ENCODE results near the gene PEX11A.

The PEX11A gene

DNA sequence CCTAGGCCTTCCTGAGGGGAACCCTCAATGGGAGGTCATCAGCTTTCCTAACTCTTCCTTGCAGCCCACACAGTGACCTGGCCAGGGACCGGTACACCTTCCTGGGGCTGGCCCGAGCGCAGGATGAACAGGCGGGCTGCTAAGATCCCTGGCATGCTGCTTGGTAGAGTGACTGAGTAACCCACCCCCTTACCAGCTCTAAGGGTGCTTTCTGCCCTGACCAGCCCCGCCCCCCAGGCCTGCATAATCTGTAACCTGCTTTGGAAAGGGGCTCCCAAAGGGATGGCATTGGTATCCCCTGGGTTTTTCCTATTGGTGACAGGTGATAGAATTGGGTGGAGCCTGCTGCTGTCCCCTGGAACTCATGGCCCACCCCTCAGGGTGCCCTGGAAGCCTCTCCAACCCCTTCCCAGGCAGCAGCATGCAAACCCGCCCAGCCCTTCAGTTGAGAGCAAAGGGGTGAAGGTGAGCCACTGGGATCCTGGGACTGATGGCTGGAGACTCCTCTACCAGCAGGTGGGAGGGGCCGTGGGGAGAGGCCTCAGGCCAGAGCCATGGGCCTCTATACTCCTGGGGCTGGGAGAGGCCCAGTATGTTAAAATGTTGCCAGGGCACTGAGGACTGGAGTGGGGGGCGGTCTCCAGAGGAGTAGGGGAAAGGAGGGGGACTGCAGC lies 24.2 kb downstream of the PEX11A start:
- DNase-seq (ENCODE audit: low read depth): no peak
- H3K4me3 ChIP-seq (ENCODE audit: low read depth, low read length): peak overlapping the region; percentile 59

DNA sequence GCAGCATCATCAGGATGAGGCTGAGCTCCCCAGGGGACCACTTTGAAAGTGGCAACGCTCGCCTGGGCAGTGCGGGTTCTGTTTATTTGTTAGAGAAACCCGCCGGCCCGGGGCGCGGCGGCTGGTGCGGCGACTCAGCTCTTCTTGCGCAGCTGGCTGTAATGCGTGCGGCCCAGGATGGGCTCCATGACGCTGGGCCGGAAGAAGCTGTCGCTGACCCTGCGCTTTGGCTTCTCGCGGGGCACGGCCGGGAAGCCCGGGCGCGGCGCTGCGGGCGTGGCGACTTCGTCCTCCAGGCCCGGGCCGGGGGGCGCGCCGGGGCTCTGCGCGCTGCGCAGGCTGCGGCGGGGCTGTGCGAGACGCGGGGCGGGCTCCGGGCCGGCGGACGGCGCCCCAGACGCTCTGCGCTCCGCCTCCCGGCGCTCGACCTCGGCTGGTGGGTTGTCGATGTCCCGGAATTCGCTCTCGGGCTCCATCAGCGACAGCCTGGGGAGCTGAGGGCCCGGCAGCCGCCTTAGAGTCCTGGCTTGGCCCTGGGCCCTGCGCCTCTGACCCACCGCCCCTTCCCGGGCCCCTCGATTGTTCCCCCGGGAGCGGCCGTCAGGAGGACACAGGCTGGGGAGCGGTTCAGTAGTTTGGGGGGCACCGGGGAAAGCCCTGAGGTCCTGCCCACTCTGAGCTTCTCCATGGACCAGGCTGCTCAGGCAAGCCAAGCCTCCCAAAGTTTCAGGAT lies 24.9 kb downstream of the PEX11A start:
- H3K4me3 ChIP-seq (ENCODE audit: low read depth, low read length): peak overlapping the region; percentile 59
- DNase-seq (ENCODE audit: low read depth): peak; percentile 52
- TF ChIP-seq CTCF (conservative IDR thresholded peaks at IDR 0.05; ENCODE audit: low read depth, low read length): no peak

More for the DNA sequence above, 24.2 kb downstream of the PEX11A start:
- no peak for TF ChIP-seq CTCF (conservative IDR thresholded peaks at IDR 0.05; ENCODE audit: low read depth, low read length)

DNA sequence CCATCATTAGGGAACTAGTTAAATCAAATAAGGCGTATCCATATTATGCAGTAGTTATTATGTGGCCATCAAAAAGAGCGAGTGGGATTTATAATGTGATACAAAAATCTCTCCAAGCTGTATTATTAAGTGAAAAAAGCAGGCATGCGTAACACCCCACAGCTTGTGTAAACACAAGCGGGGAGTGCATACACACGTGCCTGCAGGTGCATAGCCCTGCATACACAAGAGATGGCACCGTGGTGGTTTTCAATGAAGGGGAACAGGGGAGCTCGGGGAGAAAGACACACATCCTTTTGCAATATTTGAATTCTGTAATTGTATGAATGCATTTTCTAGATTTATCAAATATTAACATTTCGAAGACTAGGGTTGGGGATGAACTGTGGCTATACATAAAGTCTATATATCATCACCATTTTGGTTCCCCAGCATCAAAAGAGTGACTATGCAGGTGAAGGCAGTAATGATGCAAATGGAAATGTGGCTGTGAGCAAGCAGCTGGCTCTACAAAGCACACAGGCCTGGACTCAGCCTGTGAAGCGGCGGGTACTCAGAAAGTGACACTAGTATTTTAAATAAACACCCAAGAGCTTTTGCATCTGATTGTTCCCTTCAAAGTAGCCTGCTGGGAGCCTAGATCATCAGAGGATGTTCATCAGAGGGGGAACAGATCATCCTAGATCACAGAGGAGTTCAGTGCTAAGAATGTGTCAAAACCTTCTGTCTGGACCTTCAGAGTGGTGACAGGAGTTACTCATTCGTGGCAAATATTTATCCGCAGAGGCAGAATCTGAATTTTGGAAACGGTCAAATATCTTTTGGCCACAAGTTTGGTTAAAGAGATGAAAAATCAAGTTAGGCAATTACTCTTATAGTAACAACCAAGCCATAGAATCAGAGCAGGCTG lies 25.9 kb downstream of the PEX11A start:
- TF ChIP-seq CTCF (conservative IDR thresholded peaks at IDR 0.05; ENCODE audit: low read depth, low read length): no peak
- DNase-seq (ENCODE audit: low read depth): no peak
- no peak overlapping the region for H3K4me3 ChIP-seq (ENCODE audit: low read depth, low read length)

- H3K4me3 ChIP-seq (ENCODE audit: low read depth, low read length): peak overlapping the region; percentile 33
- peak; percentile 94 for DNase-seq (ENCODE audit: low read depth)
- TF ChIP-seq CTCF (conservative IDR thresholded peaks at IDR 0.05; ENCODE audit: low read depth, low read length): no peak
Measured at GRCh38 chr15:89662893-89663626, 27.5 kb downstream of the PEX11A start.

DNA sequence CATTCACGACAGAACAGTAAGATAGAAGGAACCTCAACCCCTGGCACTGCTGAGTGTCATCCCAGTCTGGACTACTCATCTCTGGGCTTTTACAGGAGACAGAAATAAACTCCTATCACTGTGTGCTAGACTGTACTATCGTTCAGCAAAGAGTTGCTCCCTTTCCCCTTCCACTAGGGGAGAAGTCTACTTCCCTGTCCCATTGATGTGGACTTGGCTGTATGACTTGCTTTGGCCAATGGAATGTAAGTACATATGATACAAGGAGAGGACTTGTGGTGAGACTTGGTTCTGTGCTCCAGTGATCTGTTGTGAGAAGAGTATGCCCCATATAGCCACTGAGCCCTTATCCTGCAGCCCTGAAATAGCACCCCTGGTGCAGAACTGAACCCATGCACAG lies 30.0 kb downstream of the PEX11A start:
- no peak overlapping the region for H3K4me3 ChIP-seq (ENCODE audit: low read depth, low read length)
- TF ChIP-seq CTCF (conservative IDR thresholded peaks at IDR 0.05; ENCODE audit: low read depth, low read length): no peak
- no peak for DNase-seq (ENCODE audit: low read depth)

GRCh38 chr15:89659295-89659694 lies 31.3 kb downstream of the PEX11A start:
- no peak for TF ChIP-seq CTCF (conservative IDR thresholded peaks at IDR 0.05; ENCODE audit: low read depth, low read length)
- no peak for DNase-seq (ENCODE audit: low read depth)
- no peak overlapping the region for H3K4me3 ChIP-seq (ENCODE audit: low read depth, low read length)
